ENCODE results near the gene SSRP1. TPM values are rescaled to one million over a fixed set of nuclear protein-coding genes. Genes with fewer than 3 reads are reported as not detected.

The SSRP1 gene
- polyA plus RNA-seq, 3 donors = 9.8 to 34.7 (median 14.7) TPM

- Mint-ChIP-seq H3K4me1 (peaks cover 26% of the 10 kb centered on the region), H3K27ac (peak overlapping the region; percentile 87 to 96 (median 90)), H3K4me3 (peak overlapping the region; percentile 93 to 98), H3K36me3 (peaks cover 26 to 27% of the 10 kb centered on the region in 2 donors), H3K9me3 (peaks cover 0 to 2% (median 0%) of the 10 kb centered on the region in 7 donors), H3K27me3 (ENCODE audit: low read depth in 3 of 3) (peaks cover 7 to 11% (median 8%) of the 10 kb centered on the region in 3 donors)
- Histone ChIP-seq H3K27me3 (ENCODE audit: control insufficient read depth in 2 of 2, insufficient read depth in 2 of 2, low read length in 2 of 2) (no peaks in the 10 kb centered on the region), H3K4me3 (replicated peaks in 1 of 3; ENCODE audit: low read depth in 2 of 3, low read length in 3 of 3) (peak overlapping the region; percentile 74 to 88 (median 80)), H3K79me2 (ENCODE audit: insufficient read depth, low read length) (peaks cover 28% of the 10 kb centered on the region), H3K9me3 (replicated peaks in 1 of 2; ENCODE audit: control insufficient read depth in 1 of 2, insufficient read depth in 1 of 2, low read length in 2 of 2) (no peaks in the 10 kb centered on the region), H3K27ac (ENCODE audit: low read depth in 1 of 2, low read length in 2 of 2) (peak overlapping the region; percentile 38 to 79), H4K20me1 (ENCODE audit: insufficient read depth, low read length) (no peaks in the 10 kb centered on the region), H3K36me3 (replicated peaks in 1 of 2; ENCODE audit: control insufficient read depth in 1 of 2, insufficient read depth in 2 of 2, low read length in 2 of 2) (peaks cover 21 to 27% of the 10 kb centered on the region in 2 donors), H2AFZ (ENCODE audit: insufficient read depth, low read depth, low read length, poor library complexity, severe bottlenecking) (peak overlapping the region; percentile 87), H3K4me1 (ENCODE audit: control insufficient read depth in 1 of 2, insufficient read depth in 2 of 2, low read length in 2 of 2) (peaks cover 18 to 23% of the 10 kb centered on the region in 2 donors), H3K9ac (ENCODE audit: insufficient read depth, low read length, poor library complexity, severe bottlenecking) (peak overlapping the region; percentile 83), H3K4me2 (replicated peaks; ENCODE audit: extremely low read depth, low read length, poor library complexity, severe bottlenecking) (peak overlapping the region; percentile 80)
- intact Hi-C loops (cut with micrococcal nuclease) = no loop called here
- no peak for TF ChIP-seq CTCF (IDR thresholded peaks at IDR 0.05)
- DNase-seq = no peak
- WGBS (ENCODE audit: insufficient coverage) = 13% methylated on average over 5 of the region's 12 CpGs
These were observed 497 bp upstream of the SSRP1 start for GRCh38 chr11:57336111-57336666.

DNA sequence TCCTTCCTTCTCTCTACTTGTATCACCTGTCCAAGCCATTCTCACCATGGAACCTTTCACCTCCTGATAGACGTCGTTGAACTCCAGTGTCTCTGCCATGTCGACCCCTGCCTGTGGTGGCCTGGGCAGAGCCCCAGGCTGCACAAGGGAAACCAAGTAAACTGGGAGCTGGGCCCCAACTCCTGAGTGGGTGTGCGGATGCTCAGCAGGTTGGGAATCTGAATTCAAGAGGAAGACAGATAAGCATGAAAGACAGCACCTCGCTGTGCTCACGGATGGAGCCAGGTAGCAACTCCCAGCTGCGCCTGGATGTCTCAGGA is 709 bp downstream of the SSRP1 start:
- Histone ChIP-seq H3K27ac (ENCODE audit: low read depth in 1 of 2, low read length in 2 of 2) (peak overlapping the region; percentile 32 to 79), H3K27me3 (ENCODE audit: control insufficient read depth in 2 of 2, insufficient read depth in 2 of 2, low read length in 2 of 2) (no peaks in the 10 kb centered on the region), H3K79me2 (ENCODE audit: insufficient read depth, low read length) (peaks cover 28% of the 10 kb centered on the region), H3K4me1 (ENCODE audit: control insufficient read depth in 1 of 2, insufficient read depth in 2 of 2, low read length in 2 of 2) (peaks cover 18 to 23% of the 10 kb centered on the region in 2 donors), H4K20me1 (ENCODE audit: insufficient read depth, low read length) (no peaks in the 10 kb centered on the region), H3K4me3 (replicated peaks in 1 of 3; ENCODE audit: low read depth in 2 of 3, low read length in 3 of 3) (peak overlapping the region; percentile 74 to 88 (median 80)), H3K9ac (ENCODE audit: insufficient read depth, low read length, poor library complexity, severe bottlenecking) (peak overlapping the region; percentile 83), H3K36me3 (replicated peaks in 1 of 2; ENCODE audit: control insufficient read depth in 1 of 2, insufficient read depth in 2 of 2, low read length in 2 of 2) (peaks cover 32 to 39% of the 10 kb centered on the region in 2 donors), H3K9me3 (replicated peaks in 1 of 2; ENCODE audit: control insufficient read depth in 1 of 2, insufficient read depth in 1 of 2, low read length in 2 of 2) (no peaks in the 10 kb centered on the region), H2AFZ (ENCODE audit: insufficient read depth, low read depth, low read length, poor library complexity, severe bottlenecking) (peak overlapping the region; percentile 87), H3K4me2 (replicated peaks; ENCODE audit: extremely low read depth, low read length, poor library complexity, severe bottlenecking) (peak overlapping the region; percentile 80)
- peak overlapping the region in 6 of 7 donors; percentile 26 to 95 (median 75) for H3K27ac Mint-ChIP-seq
- H3K36me3 Mint-ChIP-seq = peaks cover 39% of the 10 kb centered on the region in 2 donors
- H3K27me3 Mint-ChIP-seq (ENCODE audit: low read depth in 3 of 3) = peaks cover 2 to 5% (median 4%) of the 10 kb centered on the region in 3 donors
- peaks cover 26% of the 10 kb centered on the region for H3K4me1 Mint-ChIP-seq
- no peak for DNase-seq
- intact Hi-C loops (cut with micrococcal nuclease) = no loop called here
- H3K9me3 Mint-ChIP-seq = peaks cover 0 to 2% (median 0%) of the 10 kb centered on the region in 7 donors
- TF ChIP-seq CTCF (IDR thresholded peaks at IDR 0.05) = no peak
- 16% methylated on average over 6 of the region's 7 CpGs for WGBS (ENCODE audit: insufficient coverage)
- H3K4me3 Mint-ChIP-seq = peak overlapping the region; percentile 91 to 93

Data from CD14-positive monocyte (primary cell).